Endothelial cell of umbilical vein (primary cell): ENCODE data around the gene FOXL3. TPM values are rescaled to one million over a fixed set of nuclear protein-coding genes. Genes with fewer than 3 reads are reported as not detected.

Experiments used
- BruUV-seq: library from RNA; stranded (reverse); fragments of 400-500 nt; replicated peaks from 2 replicates; lab custom pipeline; 2021; lab: Mats Ljungman, UMichigan
- CTCF ChIA-PET: fragments of 300-600, 350-600 bp; sonication (Branson Sonifier 250); formaldehyde crosslinking; loops from one replicate; lab custom pipeline; 2021; ENCODE audit warnings: antibody characterized with exemption, inconsistent platforms; lab: Charles Lee
- POLR2A ChIA-PET: fragments of 300-600, 350-600 bp; sonication (Branson Sonifier 250); formaldehyde crosslinking; loops from one replicate; lab custom pipeline; 2021; ENCODE audit warnings: antibody characterized with exemption, inconsistent platforms; lab: Charles Lee
- DNase-seq: peaks from one replicate; pipeline ENCODE4 v3.0.0-alpha.2; 2011; ENCODE audit warnings: low read depth, low spot score
- FAIRE-seq: peaks from 2 replicates; lab custom pipeline; 2011; peaks lifted over from hg19 to GRCh38; lab: Jason Lieb, UNC
- H2AFZ ChIP-seq: 2 replicates; pipeline ENCODE4 v1.6.0; 2012; ENCODE audit warnings: low read depth, low read length, control low read depth, inconsistent platforms
- H3K27ac ChIP-seq: 2 replicates; pipeline ENCODE4 v1.5.1; 2011; ENCODE audit warnings: low read depth, mild to moderate bottlenecking, control low read depth, low read length, moderate library complexity; ENCODE audit not compliant: insufficient read depth
- H3K27me3 ChIP-seq, 2 experiments: 2 replicates each; pipeline versions ENCODE4 v1.6.0 to v1.6.1; 2011; ENCODE audit warnings: low read length in 2 of 2, mixed read lengths in 1 of 2; ENCODE audit not compliant: control insufficient read depth in 2 of 2, insufficient read depth in 2 of 2
- H3K36me3 ChIP-seq, 2 experiments: 2 replicates in 1 of 2; 3 replicates in 1 of 2; pipeline ENCODE4 v1.5.1; 2011; ENCODE audit warnings: low read length in 2 of 2, mild to moderate bottlenecking in 1 of 2, moderate library complexity in 1 of 2; ENCODE audit not compliant: control insufficient read depth in 2 of 2, insufficient read depth in 2 of 2; ENCODE audit errors: extremely low read depth in 1 of 2
- H3K4me1 ChIP-seq: 3 replicates; pipeline ENCODE4 v1.5.1; 2011; ENCODE audit warnings: mild to moderate bottlenecking, low read length; ENCODE audit not compliant: control insufficient read depth, insufficient read depth; ENCODE audit errors: extremely low read depth
- H3K4me2 ChIP-seq: 2 replicates; pipeline ENCODE4 v1.6.1; 2011; ENCODE audit warnings: low read length, control low read depth, mixed read lengths; ENCODE audit not compliant: insufficient read depth
- H3K4me3 ChIP-seq, 3 experiments: fragments of 200-600 bp in 1 of 3; sonication (generic), shearing (Covaris generic) in 1 of 3; replicated peaks in 1 of 3; 2 replicates each; pipeline ENCODE4 v1.5.1; 2011 to 2016; ENCODE audit warnings: control low read depth in 3 of 3, low read length in 3 of 3, mild to moderate bottlenecking in 2 of 3, inconsistent platforms in 1 of 3, low read depth in 1 of 3, moderate library complexity in 1 of 3; ENCODE audit not compliant: insufficient read depth in 1 of 3
- H3K79me2 ChIP-seq: 2 replicates; pipeline ENCODE4 v1.6.0; 2012; ENCODE audit warnings: low read length, inconsistent platforms; ENCODE audit not compliant: control insufficient read depth, insufficient read depth
- H3K9ac ChIP-seq: replicated peaks from 2 replicates; pipeline ENCODE3; 2011; ENCODE audit warnings: low read length, control low read depth; ENCODE audit not compliant: insufficient read depth; ENCODE audit errors: extremely low read depth
- H3K9me1 ChIP-seq: replicated peaks from 3 replicates; pipeline ENCODE4 v1.6.0; 2011; ENCODE audit warnings: mild to moderate bottlenecking, low read length; ENCODE audit not compliant: control insufficient read depth, insufficient read depth; ENCODE audit errors: extremely low read depth
- H3K9me3 ChIP-seq: replicated peaks from 2 replicates; pipeline ENCODE4 v1.5.1; 2012; ENCODE audit warnings: low read length, inconsistent platforms; ENCODE audit not compliant: control insufficient read depth, insufficient read depth
- H4K20me1 ChIP-seq: replicated peaks from 2 replicates; pipeline ENCODE3; 2011; ENCODE audit warnings: mild to moderate bottlenecking, low read length; ENCODE audit not compliant: control insufficient read depth, insufficient read depth; ENCODE audit errors: extremely low read depth
- CTCF ChIP-seq, 2 donors: IDR thresholded peaks; 1 replicate in 1 of 2; 2 replicates in 1 of 2; pipeline ENCODE4 v1.5.1; 2011; ENCODE audit warnings: low read length in 2 of 2, mild to moderate bottlenecking in 2 of 2, moderate library complexity in 2 of 2, control low read depth in 1 of 2, inconsistent platforms in 1 of 2, low read depth in 1 of 2; ENCODE audit not compliant: insufficient read depth in 1 of 2; ENCODE audit errors: extremely low read depth in 1 of 2
- EZH2 ChIP-seq: IDR thresholded peaks from 2 replicates; pipeline ENCODE4 v1.6.1; 2012; ENCODE audit warnings: borderline replicate concordance, low read depth, mild to moderate bottlenecking, moderate library complexity, low read length, inconsistent platforms; ENCODE audit not compliant: severe bottlenecking
- FOS ChIP-seq: IDR thresholded peaks from 2 replicates; pipeline ENCODE4 v1.6.1; 2011; ENCODE audit warnings: mild to moderate bottlenecking, low read length, moderate library complexity, borderline replicate concordance; ENCODE audit not compliant: insufficient read depth
- GATA2 ChIP-seq: IDR thresholded peaks from 2 replicates; pipeline ENCODE4 v1.7.0; 2011; ENCODE audit warnings: low read depth, mild to moderate bottlenecking, moderate library complexity, mixed read lengths, low read length; ENCODE audit not compliant: insufficient read length, insufficient read depth
- JUN ChIP-seq: IDR thresholded peaks from 2 replicates; pipeline ENCODE4 v1.6.1; 2011; ENCODE audit warnings: borderline replicate concordance, low read depth; ENCODE audit not compliant: insufficient read length, insufficient read depth
- MAX ChIP-seq: IDR thresholded peaks from 2 replicates; pipeline ENCODE4 v1.6.1; 2011; ENCODE audit not compliant: insufficient read depth, insufficient read length
- MYC ChIP-seq: IDR thresholded peaks from one replicate; pipeline ENCODE4 v1.6.1; 2011; ENCODE audit warnings: mild to moderate bottlenecking, low read depth, low read length
- POLR2A ChIP-seq: IDR thresholded peaks from 2 replicates; pipeline ENCODE4 v1.6.1; 2012; ENCODE audit warnings: low read depth, mild to moderate bottlenecking, control low read depth, low read length
- POLR2AphosphoS5 ChIP-seq: IDR thresholded peaks from 2 replicates; pipeline ENCODE4 v1.6.1; 2012; ENCODE audit warnings: low read depth, mild to moderate bottlenecking, control low read depth, low read length, moderate library complexity; ENCODE audit not compliant: insufficient read depth
- dilution Hi-C: fragments of 300-500 bp; cut with MboI; formaldehyde crosslinking; loops from one replicate; pipeline ENCODE4 v1.15.0; 2019; ENCODE audit warnings: low sequenced_read_pairs; ENCODE audit not compliant: extremely low pct_ligation_motif_present
- intact Hi-C: fragments of 100-400 bp; cut with micrococcal nuclease; formaldehyde crosslinking; loops from one replicate; pipeline ENCODE4 v1.10.0; 2022
- polyA plus RNA-seq, 4 experiments: library from polyadenylated mRNA; depleted of rRNA in 3 of 4; stranded (reverse) in 3 of 4; unstranded in 1 of 4; fragments of >200 nt; gene quantifications; 2 replicates each; pipeline versions ENCODE4 v1.2.1 to v1.2.3, GENCODE V29; 2011 to 2012; ENCODE audit warnings: missing spikeins in 1 of 4
- total RNA-seq: library from RNA; stranded (reverse); gene quantifications from 2 replicates; pipeline ENCODE4 v1.2.3, GENCODE V29; 2021

FOXL3 gene
- total and polyA plus RNA-seq, 2 donors (not counting 3 experiments of a cell fraction or from before 2014, with no cell fraction given): not detected

GRCh38 chr7:325811-326210, 35.8 kb downstream of the FOXL3 start:
- TF ChIP-seq POLR2AphosphoS5 (no peak), POLR2A (no peak), MYC (no peak), EZH2 (no peak), JUN (no peak), CTCF (IDR thresholded peaks at IDR 0.05; ENCODE audit: extremely low read depth in 1 of 2, insufficient read depth in 1 of 2, low read depth in 1 of 2, low read length in 2 of 2) (no peak), MAX (no peak), FOS (no peak), GATA2 (no peak)
- Histone ChIP-seq H3K4me3 (no peak overlapping the region), H2AFZ (no peak overlapping the region), H3K9me1 (no peaks in the 10 kb centered on the region), H3K9me3 (no peaks in the 10 kb centered on the region), H3K36me3 (no peaks in the 10 kb centered on the region), H4K20me1 (no peaks in the 10 kb centered on the region), H3K9ac (no peak overlapping the region), H3K4me1 (no peaks in the 10 kb centered on the region), H3K27ac (no peak overlapping the region), H3K79me2 (no peaks in the 10 kb centered on the region), H3K4me2 (no peak overlapping the region), H3K27me3 (peaks cover 0 to 2% of the 10 kb centered on the region in 2 experiments)
- dilution Hi-C loops: no loop called here
- no peak for DNase-seq
- ChIA-PET CTCF (interaction anchor here (1.3 kb wide), 1 partner anchor 311 kb away, joined by 5 read pairs; no protein-coding TSS in a partner anchor), POLR2A (no interaction called here)
- intact Hi-C loops: no loop called here
- no TSS peak for BruUV-seq
- FAIRE-seq: no peak
